B cell (primary cell): ENCODE data around the gene SLC25A26. TPM values are rescaled to one million over a fixed set of nuclear protein-coding genes. Genes with fewer than 3 reads are reported as not detected.
A peak's percentile ranks its signal among the peaks of the same experiment; 100 is the strongest.

ENCODE experiments used
- ATAC-seq: fragments of 200-7000 bp; cut with Tn5 transposase; one replicate; pipeline ENCODE4 v1.10.0; 2021; ENCODE audit warnings: low read depth, mild to moderate bottlenecking, moderate number of reproducible peaks, moderate library complexity
- CTCF ChIA-PET: fragments of 350-600 bp; sonication (Branson Sonifier 250); formaldehyde crosslinking; loops from one replicate; lab custom pipeline; 2021; ENCODE audit warnings: antibody characterized with exemption, inconsistent platforms; lab: Charles Lee
- POLR2A ChIA-PET: fragments of 350-600 bp; sonication (Branson Sonifier 250); formaldehyde crosslinking; loops from one replicate; lab custom pipeline; 2021; ENCODE audit warnings: antibody characterized with exemption; lab: Charles Lee
- DNase-seq: peaks from one replicate; pipeline ENCODE4 v3.0.0; 2013
- H2AFZ ChIP-seq: 2 replicates; pipeline ENCODE4 v1.6.1; 2012; ENCODE audit warnings: mild to moderate bottlenecking, low read depth, low read length; ENCODE audit not compliant: insufficient read depth, poor library complexity, severe bottlenecking
- H3K27ac ChIP-seq, 2 donors: 1 replicate in 1 of 2; 2 replicates in 1 of 2; pipeline ENCODE4 v1.5.1; 2012 to 2013; ENCODE audit warnings: low read length in 2 of 2, mild to moderate bottlenecking in 2 of 2, moderate library complexity in 1 of 2
- H3K27me3 ChIP-seq, 4 experiments: fragments of 200-600 bp in 1 of 4; sonication (generic) in 1 of 4; replicated peaks in 1 of 4; 1 replicate in 2 of 4; 2 replicates in 2 of 4; pipeline versions ENCODE4 v1.6.1 to v1.7.0; 2013 to 2016; ENCODE audit warnings: low read length in 3 of 4, mild to moderate bottlenecking in 2 of 4, mixed read lengths in 1 of 4, moderate library complexity in 1 of 4; ENCODE audit not compliant: insufficient read depth in 4 of 4, control insufficient read depth in 3 of 4; ENCODE audit errors: control extremely low read depth in 1 of 4
- H3K36me3 ChIP-seq, 2 experiments: replicated peaks in 1 of 2; 1 replicate in 1 of 2; 2 replicates in 1 of 2; pipeline versions ENCODE4 v1.6.1 to v1.7.1; 2013; ENCODE audit warnings: low read length in 1 of 2; ENCODE audit not compliant: insufficient read depth in 2 of 2, control insufficient read depth in 1 of 2; ENCODE audit errors: control extremely low read depth in 1 of 2, extremely low read depth in 1 of 2
- H3K4me1 ChIP-seq, 2 donors: fragments of 200-600 bp in 1 of 2; sonication (generic) in 1 of 2; 1 replicate in 1 of 2; 2 replicates in 1 of 2; pipeline versions ENCODE4 v1.5.1 to v1.6.1; 2013 to 2017; ENCODE audit warnings: low read length in 2 of 2; ENCODE audit not compliant: control insufficient read depth in 2 of 2, insufficient read depth in 2 of 2
- H3K4me2 ChIP-seq: replicated peaks from 2 replicates; pipeline ENCODE3; 2012; ENCODE audit warnings: mild to moderate bottlenecking, low read depth, low read length; ENCODE audit not compliant: poor library complexity, severe bottlenecking
- H3K4me3 ChIP-seq, 5 experiments: fragments of 200-600 bp in 1 of 5; sonication (generic) in 1 of 5; 1 replicate in 3 of 5; 2 replicates in 2 of 5; pipeline versions ENCODE4 v1.5.1 to v1.7.0; 2011 to 2016; ENCODE audit warnings: low read length in 4 of 5, mild to moderate bottlenecking in 4 of 5, low read depth in 2 of 5, control low read depth in 1 of 5, moderate library complexity in 1 of 5; ENCODE audit not compliant: insufficient read depth in 1 of 5; ENCODE audit errors: control extremely low read depth in 1 of 5, extremely low read depth in 1 of 5
- H3K79me2 ChIP-seq: fragments of 200-600 bp; sonication (generic); one replicate; pipeline ENCODE4 v1.6.0; 2016; ENCODE audit warnings: low read length; ENCODE audit not compliant: control insufficient read depth, insufficient read depth
- H3K9ac ChIP-seq: fragments of 200-600 bp; sonication (generic); 2 replicates; pipeline ENCODE4 v1.6.1; 2017; ENCODE audit warnings: mild to moderate bottlenecking, low read length, moderate library complexity
- H3K9me3 ChIP-seq, 3 donors: one replicate each; pipeline versions ENCODE4 v1.6.1 to v1.7.1; 2013; ENCODE audit warnings: low read length in 2 of 3; ENCODE audit not compliant: control insufficient read depth in 2 of 3, insufficient read depth in 1 of 3; ENCODE audit errors: control extremely low read depth in 1 of 3
- H4K20me1 ChIP-seq: 2 replicates; pipeline ENCODE4 v1.6.0; 2012; ENCODE audit warnings: mild to moderate bottlenecking, low read length; ENCODE audit not compliant: insufficient read depth, control insufficient read depth, poor library complexity, severe bottlenecking
- H3K27ac Mint-ChIP-seq: one replicate; pipeline ENCODE4 v1.8.0; 2021; ENCODE audit warnings: mixed read lengths
- H3K27me3 Mint-ChIP-seq: one replicate; pipeline ENCODE4 v1.8.0; 2021; ENCODE audit warnings: mixed read lengths
- H3K4me1 Mint-ChIP-seq: one replicate; pipeline ENCODE4 v1.8.0; 2021; ENCODE audit warnings: mixed read lengths
- H3K4me3 Mint-ChIP-seq: one replicate; pipeline ENCODE4 v1.8.0; 2021; ENCODE audit warnings: mixed read lengths
- H3K9me3 Mint-ChIP-seq: one replicate; pipeline ENCODE4 v1.8.0; 2022; ENCODE audit warnings: mixed read lengths; ENCODE audit not compliant: insufficient read depth
- EZH2 ChIP-seq: IDR thresholded peaks from 2 replicates; pipeline ENCODE4 v1.6.1; 2012; ENCODE audit warnings: borderline replicate concordance, low read depth, mild to moderate bottlenecking, moderate library complexity, low read length; ENCODE audit not compliant: insufficient read depth, poor library complexity, severe bottlenecking
- WGBS: methylation state at CpG from one replicate; pipeline ENCODE4 v1.1.5; 2013; ENCODE audit warnings: missing lambda C conversion rate; ENCODE audit not compliant: insufficient coverage; 5-methylcytosine and 5-hydroxymethylcytosine counted together
- intact Hi-C: fragments of 100-400 bp; cut with micrococcal nuclease; formaldehyde crosslinking; loops from one replicate; pipeline ENCODE4 v1.10.0; 2022
- polyA plus RNA-seq: library from polyadenylated mRNA; depleted of rRNA; stranded (reverse); fragments of >200 nt; gene quantifications from 2 replicates; pipeline ENCODE4 v1.2.3, GENCODE V29; 2012
- total RNA-seq, 2 donors: library from RNA; stranded (reverse); fragments of 120-200 nt in 1 of 2; gene quantifications; 1 replicate in 1 of 2; 2 replicates in 1 of 2; pipeline versions ENCODE4 v1.2.3 to v1.2.4, GENCODE V29; 2013 to 2022
- TF ChIP-seq, protein P1 (sequence below): fragments of 200-600 bp; IDR thresholded peaks from one replicate; pipeline ENCODE4 v1.8.0; 2022; ENCODE audit warnings: antibody characterized with exemption, mild to moderate bottlenecking

Gene SLC25A26
- total and polyA plus RNA-seq, 2 donors (not counting 1 experiment from before 2014, with no cell fraction given): 22.3 to 23.8 TPM

DNA sequence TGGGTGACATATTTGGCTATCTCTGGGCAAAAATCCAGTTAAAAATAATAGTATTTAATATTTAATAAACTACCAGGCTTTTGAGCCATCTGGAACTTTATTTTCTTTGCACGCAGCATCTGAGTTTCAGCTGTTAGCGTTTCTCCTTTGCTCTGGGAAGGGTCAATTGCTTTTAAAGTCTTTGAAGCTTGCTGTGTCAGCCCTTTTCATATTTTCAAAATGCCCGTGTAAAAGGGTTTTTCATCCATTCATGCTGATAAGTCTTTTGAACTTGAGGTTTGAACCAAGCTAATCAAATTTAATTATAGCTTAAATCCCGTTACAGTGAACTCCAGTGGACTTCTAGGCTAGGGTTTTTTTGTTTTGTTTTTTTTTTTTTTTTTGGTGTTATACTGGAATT lies 79.1 kb downstream of the SLC25A26 start:
- no peaks in the 10 kb centered on the region for H3K36me3 ChIP-seq
- ATAC-seq: no peak
- peaks cover 35 to 39% of the 10 kb centered on the region in 2 donors for H3K4me1 ChIP-seq
- H3K27me3 ChIP-seq: no peaks in the 10 kb centered on the region
- H3K9ac ChIP-seq: no peak overlapping the region
- H3K9me3 ChIP-seq: no peaks in the 10 kb centered on the region
- 93% methylated on average over 3 of the region's 4 CpGs for WGBS
- Mint-ChIP-seq H3K27ac (no peak overlapping the region), H3K9me3 (no peaks in the 10 kb centered on the region), H3K4me3 (no peak overlapping the region), H3K27me3 (no peaks in the 10 kb centered on the region), H3K4me1 (peaks cover 47% of the 10 kb centered on the region)
- ChIA-PET POLR2A (interaction anchor here (0.7 kb wide), 1 partner anchor 84 kb away, joined by 7 read pairs; no protein-coding TSS in a partner anchor), CTCF (interaction anchor here (0.7 kb wide), 2 partner anchors 10 to 505 kb away, joined by 3 read pairs; no protein-coding TSS in a partner anchor)
- no peak overlapping the region for H3K4me2 ChIP-seq
- no peak overlapping the region for H3K27ac ChIP-seq
- no peak for DNase-seq
- H4K20me1 ChIP-seq: no peaks in the 10 kb centered on the region
- TF ChIP-seq EZH2: no peak
- TF ChIP-seq, protein P1, sequence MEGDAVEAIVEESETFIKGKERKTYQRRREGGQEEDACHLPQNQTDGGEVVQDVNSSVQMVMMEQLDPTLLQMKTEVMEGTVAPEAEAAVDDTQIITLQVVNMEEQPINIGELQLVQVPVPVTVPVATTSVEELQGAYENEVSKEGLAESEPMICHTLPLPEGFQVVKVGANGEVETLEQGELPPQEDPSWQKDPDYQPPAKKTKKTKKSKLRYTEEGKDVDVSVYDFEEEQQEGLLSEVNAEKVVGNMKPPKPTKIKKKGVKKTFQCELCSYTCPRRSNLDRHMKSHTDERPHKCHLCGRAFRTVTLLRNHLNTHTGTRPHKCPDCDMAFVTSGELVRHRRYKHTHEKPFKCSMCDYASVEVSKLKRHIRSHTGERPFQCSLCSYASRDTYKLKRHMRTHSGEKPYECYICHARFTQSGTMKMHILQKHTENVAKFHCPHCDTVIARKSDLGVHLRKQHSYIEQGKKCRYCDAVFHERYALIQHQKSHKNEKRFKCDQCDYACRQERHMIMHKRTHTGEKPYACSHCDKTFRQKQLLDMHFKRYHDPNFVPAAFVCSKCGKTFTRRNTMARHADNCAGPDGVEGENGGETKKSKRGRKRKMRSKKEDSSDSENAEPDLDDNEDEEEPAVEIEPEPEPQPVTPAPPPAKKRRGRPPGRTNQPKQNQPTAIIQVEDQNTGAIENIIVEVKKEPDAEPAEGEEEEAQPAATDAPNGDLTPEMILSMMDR: no peak
- intact Hi-C loops: loop anchor here (5.0 kb wide), 1 partner anchor 202 kb away; the partner anchor contains the start of gene LRIG1
- H3K79me2 ChIP-seq: peaks cover 34% of the 10 kb centered on the region
- H3K4me3 ChIP-seq: no peak overlapping the region
- H2AFZ ChIP-seq: no peak overlapping the region

- DNase-seq (peak; percentile 37), ATAC-seq (peak; percentile 75)
- peak overlapping the region; percentile 61 for H3K4me2 ChIP-seq
- intact Hi-C loops: loop anchor here (5.0 kb wide), 1 partner anchor 200 kb away; the partner anchor contains the start of gene LRIG1
- H3K27me3 Mint-ChIP-seq: no peaks in the 10 kb centered on the region
- H3K9me3 Mint-ChIP-seq: no peaks in the 10 kb centered on the region
- peaks cover 35 to 39% of the 10 kb centered on the region in 2 donors for H3K4me1 ChIP-seq
- H3K27ac Mint-ChIP-seq: peak overlapping the region; percentile 66
- H3K4me3 Mint-ChIP-seq: peak overlapping the region; percentile 42
- ChIA-PET CTCF (interaction anchor here (1.0 kb wide), 1 partner anchor 27 kb away, joined by 3 read pairs; no protein-coding TSS in a partner anchor), POLR2A (interaction anchor here (1.6 kb wide), 1 partner anchor 15 kb away, joined by 3 read pairs; no protein-coding TSS in a partner anchor)
- peaks cover 0 to 4% (median 0%) of the 10 kb centered on the region in 3 donors for H3K9me3 ChIP-seq
- no peaks in the 10 kb centered on the region for H3K36me3 ChIP-seq
- TF ChIP-seq, protein P1: no peak
- H3K79me2 ChIP-seq: peaks cover 22% of the 10 kb centered on the region
- H2AFZ ChIP-seq: peak overlapping the region; percentile 11
- H3K4me3 ChIP-seq: no peak overlapping the region
- peak overlapping the region; percentile 54 to 78 for H3K27ac ChIP-seq
- H3K9ac ChIP-seq: no peak overlapping the region
- no peaks in the 10 kb centered on the region for H4K20me1 ChIP-seq
- peaks cover 55% of the 10 kb centered on the region for H3K4me1 Mint-ChIP-seq
- H3K27me3 ChIP-seq: no peaks in the 10 kb centered on the region
- 10% methylated on average over 2 of the region's 3 CpGs for WGBS
Measured at GRCh38 chr3:66302288-66302687, 81.5 kb downstream of the SLC25A26 start.
